ENCODE measurements around the gene TTN.

DNA sequence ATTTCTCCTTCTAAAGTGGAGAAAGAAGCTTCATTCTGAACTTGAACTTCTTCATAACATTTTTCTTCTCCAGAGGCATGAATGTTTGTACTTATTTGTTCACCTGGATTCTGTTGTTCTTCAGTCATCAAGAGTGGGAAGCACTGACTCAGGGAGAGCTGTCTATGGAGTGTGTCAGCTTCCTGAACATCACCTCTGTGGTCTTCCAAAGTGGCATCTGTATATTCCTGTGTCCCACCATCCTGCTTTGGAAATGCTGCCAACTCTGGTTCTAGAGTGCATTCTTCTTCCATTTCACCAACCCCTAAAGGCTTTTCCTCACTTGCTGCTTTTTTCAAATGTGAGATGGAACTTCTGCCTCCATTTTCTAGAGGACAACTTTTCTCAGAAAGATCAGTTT, 59.5 kb downstream of the TTN start:
- TF ChIP-seq EZH2phosphoT487 (IDR thresholded peaks at IDR 0.05; ENCODE audit: borderline replicate concordance, low read length) (no peak), EZH2 (IDR thresholded peaks at IDR 0.05; ENCODE audit: low read length, unreplicated experiment) (no peak)
- TF ChIP-seq, protein P1, sequence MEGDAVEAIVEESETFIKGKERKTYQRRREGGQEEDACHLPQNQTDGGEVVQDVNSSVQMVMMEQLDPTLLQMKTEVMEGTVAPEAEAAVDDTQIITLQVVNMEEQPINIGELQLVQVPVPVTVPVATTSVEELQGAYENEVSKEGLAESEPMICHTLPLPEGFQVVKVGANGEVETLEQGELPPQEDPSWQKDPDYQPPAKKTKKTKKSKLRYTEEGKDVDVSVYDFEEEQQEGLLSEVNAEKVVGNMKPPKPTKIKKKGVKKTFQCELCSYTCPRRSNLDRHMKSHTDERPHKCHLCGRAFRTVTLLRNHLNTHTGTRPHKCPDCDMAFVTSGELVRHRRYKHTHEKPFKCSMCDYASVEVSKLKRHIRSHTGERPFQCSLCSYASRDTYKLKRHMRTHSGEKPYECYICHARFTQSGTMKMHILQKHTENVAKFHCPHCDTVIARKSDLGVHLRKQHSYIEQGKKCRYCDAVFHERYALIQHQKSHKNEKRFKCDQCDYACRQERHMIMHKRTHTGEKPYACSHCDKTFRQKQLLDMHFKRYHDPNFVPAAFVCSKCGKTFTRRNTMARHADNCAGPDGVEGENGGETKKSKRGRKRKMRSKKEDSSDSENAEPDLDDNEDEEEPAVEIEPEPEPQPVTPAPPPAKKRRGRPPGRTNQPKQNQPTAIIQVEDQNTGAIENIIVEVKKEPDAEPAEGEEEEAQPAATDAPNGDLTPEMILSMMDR (conservative IDR thresholded peaks at IDR 0.05; ENCODE audit: low read depth, low read length) = no peak

All from PC-3 (cell line).